HepG2 (cell line): Measurements from ENCODE around the gene SEC11A. TPM values are rescaled to one million over a fixed set of nuclear protein-coding genes. Genes with fewer than 3 reads are reported as not detected.
A peak's percentile ranks its signal among the peaks of the same experiment; 100 is the strongest.

Experiments used
- ARHGAP35 ChIP-seq: sonication (generic); formaldehyde crosslinking; IDR thresholded peaks from 2 replicates; pipeline ENCODE4 v1.9.0; 2022; ENCODE audit warnings: mild to moderate bottlenecking, inconsistent platforms, moderate library complexity, missing genetic modification reagents, borderline replicate concordance
- BCL6 ChIP-seq: IDR thresholded peaks from 2 replicates; pipeline ENCODE4 v1.6.1; 2016; ENCODE audit warnings: missing genetic modification reagents, missing compliant biosample characterization
- GATAD2A ChIP-seq: IDR thresholded peaks from 2 replicates; pipeline ENCODE4 v1.6.1; 2016
- HIC2 ChIP-seq: sonication (generic); formaldehyde crosslinking; IDR thresholded peaks from 2 replicates; pipeline ENCODE4 v1.9.0; 2022; ENCODE audit warnings: low read depth, missing genetic modification reagents
- HIVEP1 ChIP-seq: sonication (generic); formaldehyde crosslinking; IDR thresholded peaks from 2 replicates; pipeline ENCODE4 v1.4.0; 2020; ENCODE audit warnings: mild to moderate bottlenecking, missing genetic modification reagents
- MAX ChIP-seq: IDR thresholded peaks from 2 replicates; pipeline ENCODE4 v1.6.1; 2012; ENCODE audit warnings: inconsistent platforms
- SALL2 ChIP-seq: sonication (generic); formaldehyde crosslinking; IDR thresholded peaks from 2 replicates; pipeline ENCODE4 v1.8.1; 2023; ENCODE audit warnings: mild to moderate bottlenecking, missing genetic modification reagents, inconsistent platforms
- THRA ChIP-seq: sonication (generic); formaldehyde crosslinking; IDR thresholded peaks from 2 replicates; pipeline ENCODE4 v1.4.0; 2020; ENCODE audit warnings: missing genetic modification reagents, borderline replicate concordance
- UBTF ChIP-seq: sonication (generic); formaldehyde crosslinking; IDR thresholded peaks from 2 replicates; pipeline ENCODE4 v1.4.0; 2020; ENCODE audit warnings: mild to moderate bottlenecking, missing genetic modification reagents
- ZBTB39 ChIP-seq: sonication (generic); formaldehyde crosslinking; IDR thresholded peaks from 2 replicates; pipeline ENCODE4 v1.5.0; 2020; ENCODE audit warnings: missing genetic modification reagents
- ZFP90 ChIP-seq: sonication (generic); formaldehyde crosslinking; IDR thresholded peaks from 2 replicates; pipeline ENCODE4 v1.8.0; 2022; ENCODE audit warnings: missing genetic modification reagents, mild to moderate bottlenecking, inconsistent platforms, borderline replicate concordance
- ZHX1 ChIP-seq: sonication (generic); formaldehyde crosslinking; IDR thresholded peaks from 2 replicates; pipeline ENCODE4 v1.8.1; 2022; ENCODE audit warnings: low read depth, mild to moderate bottlenecking, missing genetic modification reagents
- ZNF10 ChIP-seq: sonication (generic); formaldehyde crosslinking; IDR thresholded peaks from 2 replicates; pipeline ENCODE4 v1.4.0; 2020; ENCODE audit warnings: mild to moderate bottlenecking, low read depth, missing genetic modification reagents, borderline replicate concordance
- ZNF20 ChIP-seq: sonication (generic); formaldehyde crosslinking; IDR thresholded peaks from 2 replicates; pipeline ENCODE4 v1.4.0; 2020; ENCODE audit warnings: mild to moderate bottlenecking, moderate library complexity, missing genetic modification reagents
- ZNF7 ChIP-seq: IDR thresholded peaks from 2 replicates; pipeline ENCODE4 v1.6.1; 2016; ENCODE audit warnings: missing biosample characterization, missing genetic modification reagents
- ZSCAN25 ChIP-seq: sonication (generic); formaldehyde crosslinking; IDR thresholded peaks from 2 replicates; pipeline ENCODE4 v1.8.0; 2022; ENCODE audit warnings: mild to moderate bottlenecking, missing genetic modification reagents
- polyA plus RNA-seq, 8 experiments: library from polyadenylated mRNA; depleted of rRNA in 3 of 8; stranded (reverse) in 7 of 8; unstranded in 1 of 8; fragments of >200 nt; fragmentation: Illumina TruSeq in 4 of 8; extraction: Trizol in 4 of 8; gene quantifications; 2 replicates each; pipeline versions ENCODE4 v1.2.1 to v1.2.3, GENCODE V29; 2011 to 2016; ENCODE audit warnings: low read depth in 4 of 8, missing spikeins in 1 of 8, mixed read lengths in 1 of 8; ENCODE audit not compliant: insufficient read depth in 1 of 8
- total RNA-seq, 5 experiments: library from RNA; depleted of rRNA; stranded (reverse); fragments of >200 nt; fragmentation: Illumina TruSeq; extraction: Trizol; gene quantifications; 2 replicates each; pipeline ENCODE4 v1.2.3, GENCODE V29; 2016; ENCODE audit warnings: low read depth in 1 of 5

The SEC11A gene
- total and polyA plus RNA-seq, 2 of the 13 experiments (the other 11 are each of a cell fraction or from before 2014, with no cell fraction given), result 141 to 230 TPM

- TF ChIP-seq ZNF7 (CRISPR knock-in tag) (peak; percentile 80), GATAD2A (CRISPR knock-in tag) (peak; percentile 45), HIC2 (no peak), MAX (peak; percentile 45; the same call in 1 of the 2 replicates), ARHGAP35 (CRISPR knock-in tag) (no peak), ZHX1 (CRISPR knock-in tag) (0 out of 2 replicates have a peak, but pooled peaks have one; percentile 74), HIVEP1 (no peak), ZBTB39 (CRISPR knock-in tag) (peak; percentile 19; the same call in 1 of the 2 replicates), ZSCAN25 (CRISPR knock-in tag) (no peak), SALL2 (no peak), ZFP90 (CRISPR knock-in tag) (no peak), ZNF10 (CRISPR knock-in tag) (no peak), THRA (CRISPR knock-in tag) (peak; percentile 46; the same call in 1 of the 2 replicates), BCL6 (CRISPR knock-in tag) (peak; percentile 16; the same call in 1 of the 2 replicates), UBTF (CRISPR knock-in tag) (peak; percentile 64), ZNF20 (no peak)
Measured at GRCh38 chr15:84749111-84749991, 33.4 kb upstream of the SEC11A start (continued).
